Measurements from ENCODE around the gene MUS81.
A peak's percentile ranks its signal among the peaks of the same experiment; 100 is the strongest.
"Not testable (repeated sequence)": the region's sequence is repeated elsewhere in the genome, so short reads cannot be mapped to it uniquely, and the experiment has no call there.

The MUS81 gene, protein sequence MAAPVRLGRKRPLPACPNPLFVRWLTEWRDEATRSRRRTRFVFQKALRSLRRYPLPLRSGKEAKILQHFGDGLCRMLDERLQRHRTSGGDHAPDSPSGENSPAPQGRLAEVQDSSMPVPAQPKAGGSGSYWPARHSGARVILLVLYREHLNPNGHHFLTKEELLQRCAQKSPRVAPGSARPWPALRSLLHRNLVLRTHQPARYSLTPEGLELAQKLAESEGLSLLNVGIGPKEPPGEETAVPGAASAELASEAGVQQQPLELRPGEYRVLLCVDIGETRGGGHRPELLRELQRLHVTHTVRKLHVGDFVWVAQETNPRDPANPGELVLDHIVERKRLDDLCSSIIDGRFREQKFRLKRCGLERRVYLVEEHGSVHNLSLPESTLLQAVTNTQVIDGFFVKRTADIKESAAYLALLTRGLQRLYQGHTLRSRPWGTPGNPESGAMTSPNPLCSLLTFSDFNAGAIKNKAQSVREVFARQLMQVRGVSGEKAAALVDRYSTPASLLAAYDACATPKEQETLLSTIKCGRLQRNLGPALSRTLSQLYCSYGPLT

DNA sequence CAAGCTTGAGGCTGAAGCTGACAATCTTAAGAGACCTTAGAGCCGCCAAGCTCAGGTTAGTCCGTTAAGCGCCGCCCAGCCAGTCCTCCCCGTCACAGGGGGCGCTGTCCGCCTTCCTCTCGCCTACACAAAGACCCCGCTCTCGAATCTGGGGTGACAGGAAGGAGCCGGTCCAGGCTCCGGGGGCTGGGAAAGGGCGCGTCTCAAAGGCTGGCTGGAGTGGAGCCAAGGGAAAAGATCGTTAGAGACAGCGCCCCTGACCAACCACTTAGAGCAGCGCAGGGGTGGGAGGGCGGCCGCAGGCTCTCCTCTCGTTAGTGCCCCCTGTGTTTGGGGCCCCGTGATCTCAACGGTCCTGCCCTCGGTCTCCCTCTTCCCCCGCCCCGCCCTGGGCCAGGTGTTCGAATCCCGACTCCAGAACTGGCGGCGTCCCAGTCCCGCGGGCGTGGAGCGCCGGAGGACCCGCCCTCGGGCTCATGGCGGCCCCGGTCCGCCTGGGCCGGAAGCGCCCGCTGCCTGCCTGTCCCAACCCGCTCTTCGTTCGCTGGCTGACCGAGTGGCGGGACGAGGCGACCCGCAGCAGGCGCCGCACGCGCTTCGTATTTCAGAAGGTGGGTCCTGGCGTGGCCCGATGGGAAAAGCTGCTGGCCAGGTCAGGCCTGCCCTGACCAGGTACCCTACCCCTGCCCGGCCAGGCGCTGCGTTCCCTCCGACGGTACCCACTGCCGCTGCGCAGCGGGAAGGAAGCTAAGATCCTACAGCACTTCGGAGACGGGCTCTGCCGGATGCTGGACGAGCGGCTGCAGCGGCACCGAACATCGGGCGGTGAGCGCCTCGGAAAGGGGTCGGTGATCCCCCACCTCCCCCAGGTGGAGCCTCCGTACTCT lies at the start of gene MUS81:
Gene MUS81 (plus strand): TSS at position 156 of the 887 bp plus-strand sequence. CDS start 321 bp downstream, at position 477.
- DNase-seq (ENCODE audit: low read depth in 2 of 2), result peak; percentile 91 to 96

DNA sequence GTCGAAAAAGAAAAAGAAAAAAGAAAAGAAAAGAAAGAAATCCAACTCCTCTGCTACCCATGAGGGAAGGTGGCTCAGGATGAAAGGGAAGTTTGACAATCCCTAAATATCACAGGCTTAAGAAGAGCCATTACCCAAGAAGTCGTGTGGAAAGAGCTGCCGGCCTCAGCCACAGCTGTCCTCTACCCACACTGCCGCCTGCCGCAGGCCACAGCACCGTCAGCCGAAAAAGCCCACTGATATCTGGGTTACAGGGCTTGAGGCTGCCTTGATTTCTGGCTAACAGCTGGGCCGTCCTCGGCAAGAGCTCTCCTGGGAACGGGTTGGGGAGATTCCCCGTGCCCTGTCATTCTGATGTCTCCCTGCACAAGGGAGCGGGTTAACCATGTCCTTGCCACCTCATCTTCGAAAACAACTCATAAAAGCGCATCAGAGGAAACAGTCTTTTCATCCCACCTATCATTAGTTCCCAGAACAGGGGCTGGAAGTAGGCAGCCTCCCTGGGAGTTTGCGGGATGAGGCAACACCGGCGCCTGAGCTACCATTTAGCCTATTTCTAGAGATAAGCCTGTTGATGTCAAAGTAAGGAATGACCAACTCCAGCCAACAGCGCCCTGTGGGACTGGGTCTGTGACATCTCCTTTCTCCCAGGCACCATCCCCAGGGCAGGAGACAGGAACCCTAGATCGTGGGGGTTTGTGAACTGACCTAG lies 48.3 kb upstream of the MUS81 start:
- DNase-seq (ENCODE audit: low read depth in 2 of 2), result no peak

DNA sequence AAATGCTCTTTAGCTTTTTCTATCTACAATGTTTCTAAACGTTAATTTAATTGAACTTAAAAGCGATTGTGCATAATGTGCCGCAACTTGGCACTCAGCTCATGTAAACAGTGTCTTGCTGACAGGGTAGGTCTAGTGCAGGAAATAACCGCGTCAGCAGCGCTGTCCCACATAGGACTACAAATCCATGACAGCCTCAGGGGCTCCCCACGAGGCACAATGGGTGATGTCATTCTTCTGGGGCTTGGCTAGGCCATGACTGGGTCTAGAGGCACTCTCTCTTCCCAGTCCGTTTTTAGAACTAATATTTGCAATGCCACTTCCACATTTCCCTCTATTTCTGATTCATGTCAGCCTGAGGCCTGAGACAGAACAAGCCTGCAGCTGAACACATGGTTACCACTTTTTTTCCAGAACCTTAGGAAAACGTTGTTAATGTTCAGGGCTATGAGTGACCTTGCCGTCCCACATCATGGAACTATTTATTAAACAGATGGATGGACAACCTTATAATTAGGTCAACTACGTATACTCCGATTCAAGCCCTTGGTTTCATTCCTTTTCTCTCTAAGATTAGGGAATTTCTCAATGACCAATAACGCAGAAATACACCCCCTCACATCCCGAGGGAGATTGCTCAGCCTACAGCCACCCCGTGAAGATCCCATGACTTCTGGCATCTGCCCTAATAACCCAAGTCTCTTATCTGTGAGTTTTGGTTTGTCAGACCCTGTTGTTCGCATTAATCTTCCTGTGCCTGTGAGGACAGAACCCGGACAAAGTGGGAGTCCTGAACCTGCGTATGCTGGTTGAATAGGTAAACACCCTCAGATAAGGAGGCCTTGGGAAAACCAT lies 45.9 kb upstream of the MUS81 start:
- no peak for DNase-seq (ENCODE audit: low read depth in 2 of 2)

DNA sequence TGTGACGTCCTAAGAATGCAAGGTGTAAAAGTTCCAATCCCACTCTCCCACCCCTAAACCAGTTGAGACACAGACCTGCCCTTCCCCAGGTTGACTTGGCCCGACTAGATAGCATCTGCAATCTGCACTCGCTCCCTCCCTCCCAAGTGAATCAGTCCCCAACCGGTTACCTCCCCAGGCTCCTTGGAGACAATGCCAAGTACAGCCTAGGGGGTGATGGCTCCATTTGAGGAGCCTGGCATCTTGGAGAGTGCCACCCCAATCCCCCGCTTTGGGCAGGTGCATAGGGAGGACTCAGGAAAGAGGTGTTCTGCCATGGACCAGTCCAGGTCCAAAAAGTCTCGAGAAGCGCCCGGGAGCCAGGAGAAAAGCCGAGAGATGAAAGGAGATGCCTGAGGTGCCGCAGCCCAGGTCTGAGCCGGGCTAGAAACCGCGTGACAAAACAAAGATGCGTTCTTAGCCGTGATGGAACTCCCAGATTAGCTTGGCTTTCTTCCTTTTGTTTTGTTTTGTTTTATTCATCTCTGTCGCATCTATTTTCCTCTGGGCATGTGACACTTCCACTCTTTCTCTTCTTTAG lies 45.2 kb upstream of the MUS81 start:
- no peak for DNase-seq (ENCODE audit: low read depth in 2 of 2)

DNA sequence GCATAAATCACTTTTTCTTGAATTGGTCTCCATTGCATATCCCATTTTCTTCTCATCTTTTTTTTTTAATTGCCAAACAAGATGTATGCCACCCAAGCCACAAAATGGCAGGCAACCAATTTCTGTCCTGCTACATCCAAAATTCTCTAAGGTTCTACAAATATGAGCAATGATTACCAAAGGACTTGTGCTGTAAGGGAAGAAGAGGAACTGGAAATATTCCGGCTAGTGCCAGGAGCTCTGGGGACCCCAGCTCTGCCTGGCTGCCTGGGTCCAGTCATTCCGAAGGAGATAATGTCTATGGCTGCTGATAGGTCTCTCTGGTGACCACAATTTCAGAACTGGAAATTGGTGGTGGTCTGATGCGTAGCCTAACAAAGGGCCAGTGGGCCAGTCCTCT lies 43.5 kb upstream of the MUS81 start:
- no peak for DNase-seq (ENCODE audit: low read depth in 2 of 2)

DNA sequence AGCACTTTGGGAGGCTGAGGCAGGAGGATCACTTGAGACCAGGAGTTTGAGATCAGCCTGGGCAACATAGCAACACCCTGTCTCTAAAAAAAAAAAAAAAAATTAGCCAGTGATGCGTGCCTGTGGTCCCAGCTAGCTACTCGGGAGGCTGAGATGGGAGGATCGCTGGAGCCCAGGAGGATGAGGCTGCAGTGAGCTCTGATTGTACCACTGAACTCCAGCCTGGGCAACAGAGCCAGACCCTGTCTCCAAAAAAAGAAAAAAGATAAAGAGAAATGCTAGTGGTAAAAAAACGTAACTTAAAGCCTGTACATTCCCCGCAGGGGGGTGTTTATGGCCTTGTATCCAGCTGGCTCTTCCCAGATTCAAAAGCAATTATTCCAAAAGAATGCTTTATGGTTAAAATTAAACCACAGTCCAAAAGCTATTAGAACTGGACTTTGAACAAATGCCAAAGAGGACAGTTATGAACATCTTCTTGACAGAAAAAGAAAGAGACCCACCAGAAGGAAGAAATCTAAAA lies 42.9 kb upstream of the MUS81 start:
- no peak for DNase-seq (ENCODE audit: low read depth in 2 of 2)

DNA sequence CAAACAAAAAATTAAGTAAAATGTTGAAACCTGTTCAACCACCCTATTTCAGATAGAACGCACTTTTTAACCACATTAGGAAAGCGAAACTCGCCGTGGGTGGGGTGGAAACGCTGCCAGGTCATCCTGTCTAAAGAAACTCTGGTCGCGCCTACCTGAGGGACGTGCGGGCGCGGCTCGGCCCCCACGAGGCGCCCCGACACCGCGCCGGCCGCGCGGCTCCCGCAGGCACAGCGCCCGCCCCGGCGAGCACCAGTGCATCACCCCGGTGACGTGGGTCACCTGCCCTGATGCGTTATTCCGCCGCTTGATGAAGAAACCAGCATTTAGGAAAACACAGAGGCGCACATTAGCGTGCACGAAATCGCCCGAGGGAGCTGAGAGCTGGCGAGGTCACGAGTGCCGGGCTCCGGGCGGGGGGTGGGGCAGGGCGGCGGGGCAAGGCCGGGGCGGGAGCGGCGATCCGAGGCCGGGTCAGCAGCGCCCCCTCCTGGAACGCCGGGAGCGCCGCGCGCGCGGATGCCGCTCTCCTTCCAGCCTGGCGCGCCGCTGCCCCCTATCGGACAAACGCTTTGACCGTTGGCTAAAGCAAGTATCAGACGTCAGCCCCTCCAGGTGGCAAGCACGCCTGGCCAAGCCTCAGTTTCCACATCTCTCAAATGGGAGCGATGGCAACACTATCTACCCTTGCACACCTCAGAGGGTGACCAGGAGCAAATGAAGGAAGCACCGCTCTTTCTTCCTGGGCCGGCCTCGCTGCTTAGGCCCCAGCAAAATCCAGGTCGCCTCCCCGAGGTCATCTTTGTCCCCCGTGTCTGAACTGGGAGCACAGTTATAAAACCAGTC lies 42.2 kb upstream of the MUS81 start:
- peak; percentile 95 to 98 for DNase-seq (ENCODE audit: low read depth in 2 of 2)

DNA sequence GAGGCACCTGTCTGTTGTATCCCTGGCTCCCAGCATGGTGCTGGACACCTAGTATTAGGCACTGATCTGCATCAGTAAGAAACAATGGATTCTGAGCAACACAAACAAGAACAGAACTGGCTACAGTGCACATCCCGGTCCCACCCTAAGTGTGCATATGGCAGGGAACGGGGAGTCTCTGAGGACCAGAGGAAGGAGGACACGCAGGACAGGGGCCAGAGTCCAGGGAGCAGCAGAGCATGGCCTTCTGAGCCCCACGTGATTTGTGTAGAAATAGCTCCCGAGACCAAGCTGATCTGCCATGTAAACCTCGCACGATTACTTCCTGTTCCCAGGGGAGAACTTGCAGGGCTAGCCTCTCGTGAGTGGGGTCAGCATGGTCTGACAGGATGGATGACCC lies 39.1 kb upstream of the MUS81 start:
- DNase-seq (ENCODE audit: low read depth in 2 of 2), result no peak

DNA sequence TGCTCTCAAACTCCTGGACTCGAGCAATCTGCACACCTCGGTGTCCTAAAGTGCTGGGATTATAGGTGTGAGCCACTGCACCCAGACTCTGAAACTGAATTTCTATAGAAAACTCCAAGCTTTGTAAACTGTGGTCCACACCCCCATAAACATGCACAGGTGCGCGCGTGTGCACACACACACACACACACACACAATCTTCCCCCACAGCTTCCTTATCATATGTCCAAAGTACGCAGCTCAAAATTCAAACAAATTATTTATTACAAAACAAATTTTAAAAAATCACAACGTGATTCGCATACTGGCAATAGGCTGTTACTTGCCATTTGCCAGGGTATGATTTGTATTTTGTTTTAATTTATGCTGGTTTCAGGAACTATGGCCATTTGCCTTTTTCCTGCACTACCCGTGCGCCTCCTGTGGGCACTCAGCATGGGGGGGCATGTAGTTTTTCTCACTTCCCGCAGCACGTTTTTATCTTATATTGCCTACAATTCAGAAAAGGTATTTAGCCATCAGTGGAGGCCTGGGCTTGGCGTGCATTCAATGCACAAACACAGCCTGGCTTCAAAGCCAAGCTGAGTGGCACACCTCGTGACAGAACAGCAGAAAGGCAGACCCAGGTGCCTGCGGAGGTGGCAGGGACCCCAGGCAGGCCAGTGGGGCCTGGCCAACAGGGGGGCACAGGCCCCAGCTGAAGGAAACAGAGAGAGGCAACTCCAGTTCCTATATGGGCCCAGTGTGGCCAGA lies 37.3 kb upstream of the MUS81 start:
- no peak for DNase-seq (ENCODE audit: low read depth in 2 of 2)

DNA sequence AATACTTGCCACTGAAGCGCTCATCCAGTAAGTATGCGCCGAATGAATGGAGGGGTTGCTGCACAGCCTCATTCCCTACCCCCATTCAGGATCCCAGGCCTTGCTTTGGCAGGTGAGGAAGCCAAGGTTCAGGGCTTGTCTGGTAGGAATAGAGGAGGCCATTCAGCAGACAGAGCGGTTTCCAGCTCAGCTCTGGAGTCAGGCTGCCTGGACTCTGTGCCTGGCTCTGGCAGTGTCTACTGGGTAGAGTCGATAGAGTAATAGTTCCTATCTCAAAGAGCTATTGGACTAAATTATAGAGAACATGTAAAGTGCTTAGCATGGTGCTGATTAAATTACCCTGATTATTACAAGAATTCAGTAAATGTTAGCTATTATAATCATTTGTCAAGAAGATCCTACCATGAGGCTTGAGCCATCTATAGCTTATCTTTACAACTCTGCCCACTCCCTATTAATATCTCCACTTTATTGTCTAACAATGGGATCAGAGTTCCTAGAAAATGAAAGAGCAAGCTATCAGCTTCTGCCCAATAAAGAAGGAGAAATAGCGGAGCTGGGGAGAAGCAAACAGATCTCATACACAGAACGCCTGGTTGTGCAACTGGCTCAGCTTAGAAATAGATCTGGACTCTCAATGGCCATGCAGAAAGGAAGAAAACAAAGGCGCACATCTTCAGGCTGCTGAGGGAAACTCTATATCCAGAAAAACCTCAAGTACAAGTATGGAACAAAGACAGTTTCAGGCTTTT lies 33.1 kb upstream of the MUS81 start:
- no peak for DNase-seq (ENCODE audit: low read depth in 2 of 2)

DNA sequence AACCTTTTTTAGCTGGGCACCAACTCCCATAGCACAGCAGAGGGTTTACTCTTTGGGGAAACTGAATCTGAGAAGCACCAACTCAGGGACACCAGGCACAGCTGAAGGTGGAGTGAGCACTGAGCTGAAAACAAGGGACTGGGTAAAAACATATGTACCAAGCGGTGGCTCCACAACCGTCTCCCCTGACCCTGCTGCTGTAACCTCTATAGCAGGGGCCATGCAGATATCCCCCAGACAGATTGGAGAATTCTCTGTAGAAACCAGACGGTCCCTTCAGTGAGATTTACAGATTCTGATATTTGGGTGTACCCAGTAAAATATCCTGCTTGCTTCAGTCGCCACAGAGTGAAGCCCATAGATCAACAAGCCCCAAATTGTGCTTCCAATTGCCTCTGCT lies 30.8 kb upstream of the MUS81 start:
- no peak for DNase-seq (ENCODE audit: low read depth in 2 of 2)

DNA sequence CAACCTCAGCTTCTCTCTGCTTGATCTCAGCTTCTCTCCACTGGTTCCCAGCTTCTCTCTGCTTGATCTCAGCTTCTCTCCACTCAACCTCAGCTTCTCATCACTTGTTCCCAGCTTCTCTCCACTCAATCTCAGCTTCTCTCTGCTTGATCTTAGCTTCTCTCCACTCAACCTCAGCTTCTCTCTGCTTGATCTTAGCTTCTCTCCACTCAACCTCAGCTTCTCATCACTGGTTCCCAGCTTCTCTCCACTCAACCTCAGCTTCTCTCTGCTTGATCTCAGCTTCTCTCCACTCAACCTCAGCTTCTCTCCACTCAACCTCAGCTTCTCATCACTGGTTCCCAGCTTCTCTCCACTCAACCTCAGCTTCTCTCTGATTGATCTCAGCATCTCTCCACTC lies 28.0 kb upstream of the MUS81 start:
- not testable (repeated sequence) for DNase-seq (ENCODE audit: low read depth in 2 of 2)

DNA sequence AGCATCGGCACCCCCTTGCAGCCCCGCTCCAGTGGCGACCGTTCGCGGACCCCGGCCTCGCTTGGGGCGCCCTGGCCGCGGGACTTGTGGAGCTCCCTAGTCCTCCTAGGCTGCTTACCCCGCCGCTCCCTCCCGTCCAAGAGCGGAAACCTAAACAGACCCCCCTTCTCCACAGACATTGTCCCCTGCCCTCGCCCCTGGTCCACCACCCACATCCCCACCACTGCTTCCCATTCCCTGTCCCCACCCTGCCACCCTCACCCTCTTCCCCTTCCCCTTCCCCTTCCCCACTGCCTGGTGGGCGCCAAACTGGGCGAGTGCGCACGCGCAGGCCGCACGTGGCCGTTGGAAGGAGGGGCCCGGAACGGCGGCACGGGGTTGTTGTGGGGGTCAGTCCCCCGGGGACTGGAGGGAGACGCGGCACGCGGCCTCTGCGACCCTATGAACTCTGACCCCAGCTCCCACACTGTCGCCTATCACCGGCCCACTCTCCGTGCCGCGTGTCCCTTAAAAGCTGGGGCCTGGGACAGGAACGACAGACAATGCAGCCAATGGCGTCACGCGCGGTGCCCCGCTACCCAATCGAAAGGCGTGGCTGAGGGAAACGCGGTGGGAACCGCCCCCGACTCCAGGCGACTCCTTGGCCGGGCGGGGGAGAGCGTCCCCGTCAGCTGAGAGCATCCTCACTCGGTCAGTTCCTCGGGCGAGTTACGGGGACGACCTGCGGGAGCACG lies 26.8 kb upstream of the MUS81 start, which contains the start of gene SNX32:
Gene SNX32 (plus strand): TSS at position 667 of the 734 bp plus-strand sequence. CDS start 103 bp downstream, outside the sequence.
- DNase-seq (ENCODE audit: low read depth in 2 of 2), result peak; percentile 93 to 95

DNA sequence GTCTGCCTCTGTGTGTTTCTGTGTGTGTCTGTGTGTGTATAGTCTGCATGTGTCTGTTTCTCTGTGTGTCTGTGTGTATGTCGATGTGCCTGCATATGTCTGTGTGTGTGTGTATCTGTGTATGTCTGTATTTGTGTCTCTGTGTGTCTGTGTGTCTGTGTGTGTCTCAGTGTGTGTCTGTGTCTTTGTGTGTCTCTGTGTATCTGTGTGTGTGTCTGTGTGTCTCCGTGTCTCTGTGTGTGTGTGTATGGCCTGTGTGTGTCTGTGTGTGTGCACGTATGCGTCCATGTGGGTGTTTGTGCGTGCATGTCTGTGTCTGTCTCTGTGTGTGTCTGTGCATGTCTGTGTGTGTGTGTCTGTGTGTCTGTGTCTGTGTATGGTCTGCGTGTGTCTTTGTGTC lies 26.0 kb upstream of the MUS81 start:
- DNase-seq (ENCODE audit: low read depth in 2 of 2), result no peak

DNA sequence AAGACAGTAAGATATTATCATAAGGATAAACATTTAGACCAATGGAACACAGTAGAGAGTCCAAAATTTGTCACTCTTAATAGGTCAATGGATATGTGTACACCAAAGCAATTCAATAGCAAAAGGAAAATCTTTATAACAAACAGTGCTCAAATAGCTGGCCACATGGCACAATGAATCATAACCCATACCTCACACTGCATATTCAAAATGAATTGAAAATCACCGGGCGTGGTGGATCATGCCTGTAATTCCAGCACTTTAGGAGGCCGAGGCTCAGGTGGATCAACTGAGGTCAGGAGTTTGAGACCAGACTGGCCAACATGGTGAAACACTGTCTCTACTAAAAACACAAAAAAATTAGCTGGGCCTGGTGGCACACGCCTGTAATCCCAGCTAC lies 18.1 kb upstream of the MUS81 start:
- no peak for DNase-seq (ENCODE audit: low read depth in 2 of 2)

DNA sequence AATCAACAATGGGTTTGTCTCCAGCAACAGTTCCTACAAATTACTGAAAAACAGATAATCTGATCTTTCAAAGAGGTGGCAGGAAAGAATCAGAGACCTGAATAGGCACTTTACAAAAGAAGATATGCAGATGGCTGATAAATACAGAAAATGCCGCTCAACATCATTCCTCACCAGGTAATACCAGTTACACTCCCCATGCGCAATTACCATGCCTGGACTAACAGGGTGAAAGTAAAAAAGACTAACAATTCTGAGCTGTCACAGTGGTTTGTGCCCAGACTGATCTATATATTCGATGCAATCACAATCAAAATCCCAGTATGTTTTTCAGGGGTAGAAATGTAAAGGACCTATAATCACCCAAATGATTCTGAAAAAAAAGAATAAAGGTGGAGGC lies 16.4 kb upstream of the MUS81 start:
- DNase-seq (ENCODE audit: low read depth in 2 of 2), result no peak

DNA sequence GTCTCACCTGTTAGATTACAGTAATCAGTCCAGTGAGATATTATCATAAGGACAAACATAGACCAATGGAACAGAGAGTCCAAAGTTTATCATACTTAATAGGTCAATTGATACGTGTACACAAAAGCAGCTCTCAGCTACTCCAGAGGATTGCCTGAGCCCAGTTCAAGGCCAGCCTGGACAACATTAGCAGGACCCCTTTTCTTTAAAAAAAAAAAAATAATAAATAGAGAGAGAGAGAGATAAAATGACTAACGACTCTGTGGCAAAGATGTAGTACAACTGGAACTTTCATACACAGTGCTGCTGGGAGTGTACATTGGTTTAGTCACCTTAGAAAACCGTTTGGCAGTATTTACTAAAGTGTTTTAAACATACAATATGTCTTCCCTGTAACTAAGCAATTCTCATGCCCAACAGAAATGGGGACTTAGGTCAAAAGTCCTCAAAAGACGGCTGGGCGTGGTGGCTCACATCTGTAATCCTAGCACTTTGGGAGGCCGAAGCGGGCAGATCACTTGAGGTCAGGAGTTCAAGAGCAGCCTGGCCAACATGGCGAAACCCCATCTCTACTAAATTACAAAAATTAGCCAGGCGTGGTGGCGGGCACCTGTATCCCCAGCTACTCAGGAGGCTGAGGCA lies 15.9 kb upstream of the MUS81 start:
- no peak for DNase-seq (ENCODE audit: low read depth in 2 of 2)
